PC-3 (cell line): ENCODE data around the gene C10orf143. TPM values are rescaled to one million over a fixed set of nuclear protein-coding genes. Genes with fewer than 3 reads are reported as not detected.

Experiments used
- ATAC-seq: fragments of 200-7000 bp; cut with Tn5 transposase; 2 replicates; pipeline ENCODE4 v1.9.1; 2020; ENCODE audit warnings: mild to moderate bottlenecking, moderate library complexity
- BruUV-seq: library from RNA; stranded (reverse); fragments of 400-500 nt; replicated peaks from 2 replicates; lab custom pipeline; 2021; lab: Mats Ljungman, UMichigan
- CTCF ChIA-PET: fragments of 300-600 bp; sonication (Branson Sonifier 250); formaldehyde crosslinking; loops from one replicate; lab custom pipeline; 2022; ENCODE audit warnings: antibody characterized with exemption; lab: Charles Lee
- POLR2A ChIA-PET: fragments of 300-600 bp; sonication (Branson Sonifier 250); formaldehyde crosslinking; loops from one replicate; lab custom pipeline; 2022; ENCODE audit warnings: antibody characterized with exemption; ENCODE audit not compliant: unreplicated experiment; lab: Charles Lee
- DNase-seq: peaks from one replicate; pipeline ENCODE4 v3.0.0-alpha.2; 2015
- H2AFZ ChIP-seq: fragments of 300-600 bp; sonication (generic); 2 replicates; pipeline ENCODE4 v1.6.0; 2016; ENCODE audit warnings: antibody characterized with exemption, low read length
- H3F3A ChIP-seq: fragments of 300-600 bp; sonication (generic); one replicate; pipeline ENCODE4 v1.6.0; 2017; ENCODE audit warnings: antibody characterized with exemption, low read length, control low read depth, mild to moderate bottlenecking; ENCODE audit not compliant: unreplicated experiment
- H3K27ac ChIP-seq: fragments of 300-600 bp; sonication (generic); 2 replicates; pipeline ENCODE4 v1.5.1; 2016; ENCODE audit warnings: mild to moderate bottlenecking, low read length
- H3K27me3 ChIP-seq: fragments of 300-600 bp; sonication (generic); 2 replicates; pipeline ENCODE4 v1.6.1; 2016; ENCODE audit warnings: low read length, mixed read lengths
- H3K36me3 ChIP-seq: fragments of 300-600 bp; sonication (generic); 2 replicates; pipeline ENCODE4 v1.6.1; 2016; ENCODE audit warnings: low read depth, mixed run types, low read length, mixed read lengths
- H3K4me1 ChIP-seq: fragments of 300-600 bp; sonication (generic); 2 replicates; pipeline ENCODE4 v1.5.1; 2016; ENCODE audit warnings: low read length; ENCODE audit not compliant: insufficient read depth
- H3K4me2 ChIP-seq: fragments of 300-600 bp; sonication (generic); 2 replicates; pipeline ENCODE4 v1.6.0; 2016; ENCODE audit warnings: low read length
- H3K4me3 ChIP-seq: fragments of 300-600 bp; sonication (generic); 2 replicates; pipeline ENCODE4 v1.5.1; 2016; ENCODE audit warnings: mild to moderate bottlenecking, low read length, mixed read lengths
- H3K79me2 ChIP-seq: fragments of 300-600 bp; sonication (generic); 2 replicates; pipeline ENCODE4 v1.6.1; 2017; ENCODE audit warnings: low read length, mixed read lengths
- H3K9ac ChIP-seq: fragments of 300-600 bp; sonication (generic); 2 replicates; pipeline ENCODE4 v1.6.0; 2016; ENCODE audit warnings: mild to moderate bottlenecking, low read length
- H3K9me2 ChIP-seq: fragments of 300-600 bp; sonication (generic); replicated peaks from 2 replicates; pipeline ENCODE4 v1.6.1; 2016; ENCODE audit warnings: mixed run types, low read length, mixed read lengths
- H3K9me3 ChIP-seq: fragments of 300-600 bp; sonication (generic); 2 replicates; pipeline ENCODE4 v1.6.1; 2016; ENCODE audit warnings: low read length, mixed read lengths
- H4K20me1 ChIP-seq: fragments of 300-600 bp; sonication (generic); 2 replicates; pipeline ENCODE4 v1.6.1; 2016; ENCODE audit warnings: low read length, mixed read lengths
- EZH2 ChIP-seq: fragments of 300-600 bp; sonication (generic); IDR thresholded peaks from one replicate; pipeline ENCODE4 v1.6.1; 2017; ENCODE audit warnings: antibody characterized with exemption, mild to moderate bottlenecking, low read length; ENCODE audit not compliant: unreplicated experiment
- EZH2phosphoT487 ChIP-seq: fragments of 300-600 bp; sonication (generic); IDR thresholded peaks from 2 replicates; pipeline ENCODE4 v1.6.1; 2018; ENCODE audit warnings: mild to moderate bottlenecking, antibody characterized with exemption, low read length, borderline replicate concordance
- intact Hi-C: fragments of 100-400 bp; cut with micrococcal nuclease; formaldehyde crosslinking; loops from 2 replicates; pipeline ENCODE4 v1.9.0; 2023
- total RNA-seq: library from RNA; depleted of rRNA; stranded (reverse); fragments of >200 nt; gene quantifications from 2 replicates; pipeline ENCODE4 v1.2.3, GENCODE V29; 2014
- TF ChIP-seq, protein P1 (sequence below): fragments of 300-600 bp; sonication (generic); conservative IDR thresholded peaks from 2 replicates; pipeline ENCODE4 v1.5.1; 2017; ENCODE audit warnings: antibody characterized with exemption, low read depth, mild to moderate bottlenecking, low read length

The C10orf143 gene
- total RNA-seq, 1 experiment from 2014 or later: not detected

DNA sequence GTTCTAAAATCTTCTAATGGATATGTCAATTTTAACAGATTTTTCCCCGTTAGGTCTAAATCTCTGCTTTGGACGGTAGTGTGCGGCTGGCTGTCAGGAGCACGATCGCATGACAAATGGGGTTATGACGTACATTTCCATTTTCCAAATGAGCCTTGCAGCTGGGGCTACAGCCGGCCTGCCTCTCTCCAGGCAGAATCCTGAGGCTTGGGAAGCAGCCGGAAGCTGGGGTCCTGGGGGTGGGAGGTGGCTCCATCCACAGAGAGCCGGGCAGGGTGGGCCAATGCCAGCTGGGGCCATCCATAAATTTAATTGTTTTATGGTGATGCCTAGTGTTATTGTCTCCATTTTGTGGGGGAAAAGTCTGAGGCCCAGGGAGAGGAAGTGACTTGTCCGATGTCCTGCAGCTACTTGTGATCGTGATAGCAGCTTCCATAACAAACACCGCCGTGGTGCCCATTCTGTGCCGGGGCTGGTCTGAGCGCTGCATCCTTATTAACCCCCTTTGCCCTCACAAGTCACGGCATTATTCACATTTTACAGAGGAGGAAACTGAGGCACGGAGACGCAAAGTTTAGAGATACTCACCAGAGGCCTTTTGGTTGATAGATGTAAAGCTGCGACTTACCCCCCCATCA is 93.5 kb downstream of the C10orf143 start:
- no peak overlapping the region for H3K4me3 ChIP-seq
- DNase-seq (no peak), ATAC-seq (no peak)
- no peaks in the 10 kb centered on the region for H3K27me3 ChIP-seq
- intact Hi-C loops: no loop called here
- no peak overlapping the region for H3K4me2 ChIP-seq
- H2AFZ ChIP-seq: no peak overlapping the region
- H3K4me1 ChIP-seq: peaks cover 10% of the 10 kb centered on the region
- no peaks in the 10 kb centered on the region for H3K79me2 ChIP-seq
- H3F3A ChIP-seq: no peaks in the 10 kb centered on the region
- H3K9me2 ChIP-seq: no peaks in the 10 kb centered on the region
- no peaks in the 10 kb centered on the region for H3K9me3 ChIP-seq
- no TSS peak for BruUV-seq
- no peaks in the 10 kb centered on the region for H4K20me1 ChIP-seq
- H3K9ac ChIP-seq: no peak overlapping the region
- H3K27ac ChIP-seq: no peak overlapping the region
- H3K36me3 ChIP-seq: no peaks in the 10 kb centered on the region
- ChIA-PET CTCF (no interaction called here), POLR2A (no interaction called here)
- no peak for TF ChIP-seq EZH2
- no peak for TF ChIP-seq EZH2phosphoT487
- TF ChIP-seq, protein P1, sequence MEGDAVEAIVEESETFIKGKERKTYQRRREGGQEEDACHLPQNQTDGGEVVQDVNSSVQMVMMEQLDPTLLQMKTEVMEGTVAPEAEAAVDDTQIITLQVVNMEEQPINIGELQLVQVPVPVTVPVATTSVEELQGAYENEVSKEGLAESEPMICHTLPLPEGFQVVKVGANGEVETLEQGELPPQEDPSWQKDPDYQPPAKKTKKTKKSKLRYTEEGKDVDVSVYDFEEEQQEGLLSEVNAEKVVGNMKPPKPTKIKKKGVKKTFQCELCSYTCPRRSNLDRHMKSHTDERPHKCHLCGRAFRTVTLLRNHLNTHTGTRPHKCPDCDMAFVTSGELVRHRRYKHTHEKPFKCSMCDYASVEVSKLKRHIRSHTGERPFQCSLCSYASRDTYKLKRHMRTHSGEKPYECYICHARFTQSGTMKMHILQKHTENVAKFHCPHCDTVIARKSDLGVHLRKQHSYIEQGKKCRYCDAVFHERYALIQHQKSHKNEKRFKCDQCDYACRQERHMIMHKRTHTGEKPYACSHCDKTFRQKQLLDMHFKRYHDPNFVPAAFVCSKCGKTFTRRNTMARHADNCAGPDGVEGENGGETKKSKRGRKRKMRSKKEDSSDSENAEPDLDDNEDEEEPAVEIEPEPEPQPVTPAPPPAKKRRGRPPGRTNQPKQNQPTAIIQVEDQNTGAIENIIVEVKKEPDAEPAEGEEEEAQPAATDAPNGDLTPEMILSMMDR: no peak

DNA sequence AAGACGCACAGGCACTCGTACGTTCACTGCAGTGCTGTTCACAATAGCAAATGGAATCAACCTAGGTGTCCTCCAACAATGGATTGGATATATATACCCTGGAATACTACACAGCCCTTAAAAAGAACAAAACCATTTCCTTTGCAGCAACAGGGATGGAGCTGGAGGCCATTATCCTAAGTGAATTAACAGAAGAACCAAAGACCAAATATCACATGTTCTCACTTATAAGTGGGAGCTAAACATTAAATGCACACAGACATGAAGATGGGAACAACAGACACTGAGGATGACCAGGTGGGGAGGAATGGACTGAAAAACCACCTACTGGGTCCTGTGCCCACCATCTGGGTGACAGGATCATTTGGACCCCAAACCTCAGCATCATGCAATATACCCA is 94.5 kb downstream of the C10orf143 start:
- BruUV-seq: no TSS peak
- Histone ChIP-seq H3F3A (no peaks in the 10 kb centered on the region), H3K27me3 (no peaks in the 10 kb centered on the region), H3K9ac (no peak overlapping the region), H3K4me1 (peaks cover 2% of the 10 kb centered on the region; the same call in 1 of the 2 replicates), H2AFZ (no peak overlapping the region), H4K20me1 (no peaks in the 10 kb centered on the region), H3K79me2 (no peaks in the 10 kb centered on the region), H3K36me3 (no peaks in the 10 kb centered on the region), H3K27ac (no peak overlapping the region), H3K4me3 (no peak overlapping the region), H3K9me2 (no peaks in the 10 kb centered on the region), H3K4me2 (no peak overlapping the region), H3K9me3 (no peaks in the 10 kb centered on the region)
- no peak for ATAC-seq
- no peak for DNase-seq
- POLR2A ChIA-PET: no interaction called here
- intact Hi-C loops: no loop called here
- no peak for TF ChIP-seq EZH2phosphoT487
- TF ChIP-seq, protein P1: no peak
- TF ChIP-seq EZH2: no peak
- CTCF ChIA-PET: no interaction called here

DNA sequence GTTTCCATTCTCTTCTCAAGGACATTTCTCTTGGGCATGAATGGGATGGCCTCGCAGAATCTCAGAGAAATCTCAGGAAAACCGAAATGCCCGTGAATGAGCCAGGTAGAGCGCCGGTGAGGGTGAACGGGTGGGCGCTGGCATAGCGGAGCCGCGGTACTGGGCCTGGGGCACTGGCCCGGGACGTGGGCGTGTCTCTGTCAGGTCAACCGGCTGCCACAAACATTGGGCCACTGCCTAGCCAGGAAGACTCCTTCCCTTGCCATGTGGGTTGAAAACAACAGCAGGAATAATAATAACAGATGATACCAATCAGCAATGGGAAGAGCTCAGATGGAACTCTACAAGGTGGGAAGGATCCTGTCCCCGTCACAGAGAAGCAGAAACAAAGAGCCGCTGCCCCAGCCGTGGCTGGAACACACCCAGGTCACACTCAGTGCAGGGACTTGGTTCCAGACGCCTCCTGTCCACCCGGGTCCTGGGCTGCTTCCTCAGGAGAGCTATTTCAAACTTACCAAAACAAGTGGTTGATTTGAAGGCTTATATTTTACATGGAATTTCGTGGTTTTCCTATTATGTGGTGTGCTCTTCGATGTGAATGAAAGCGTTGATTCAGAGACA is 95.4 kb downstream of the C10orf143 start:
- ChIA-PET POLR2A (no interaction called here), CTCF (no interaction called here)
- Histone ChIP-seq H3K27me3 (no peaks in the 10 kb centered on the region), H3K36me3 (no peaks in the 10 kb centered on the region), H4K20me1 (no peaks in the 10 kb centered on the region), H3K9me2 (no peaks in the 10 kb centered on the region), H3K9me3 (no peaks in the 10 kb centered on the region), H3K4me1 (no peaks in the 10 kb centered on the region; the same call in 1 of the 2 replicates), H3K4me3 (no peak overlapping the region), H3K4me2 (no peak overlapping the region), H3F3A (no peaks in the 10 kb centered on the region), H2AFZ (no peak overlapping the region), H3K27ac (no peak overlapping the region), H3K79me2 (no peaks in the 10 kb centered on the region), H3K9ac (no peak overlapping the region)
- intact Hi-C loops: no loop called here
- ATAC-seq (no peak), DNase-seq (no peak)
- no TSS peak for BruUV-seq
- TF ChIP-seq EZH2 (no peak), EZH2phosphoT487 (no peak)
- TF ChIP-seq, protein P1: no peak
